Transverse colon (tissue), 4 donors: Measurements from ENCODE around the gene VPS35L. TPM values are rescaled to one million over a fixed set of nuclear protein-coding genes. Genes with fewer than 3 reads are reported as not detected.

Experiments
- DNase-seq: peaks from one replicate; pipeline ENCODE4 v3.0.0-alpha.2; 2019
- H3K27ac ChIP-seq, 4 donors: fragments of 200-600 bp; sonication (generic); 2 replicates each; pipeline ENCODE4 v1.5.1; 2016 to 2018; ENCODE audit warnings: inconsistent platforms in 4 of 4
- H3K27me3 ChIP-seq: fragments of 200-600 bp; sonication (generic); 2 replicates; pipeline ENCODE4 v1.5.1; 2017; ENCODE audit warnings: inconsistent platforms
- H3K36me3 ChIP-seq, 4 donors: fragments of 200-600 bp; sonication (generic); 2 replicates each; pipeline ENCODE4 v1.5.1; 2017 to 2019; ENCODE audit warnings: inconsistent platforms in 4 of 4
- H3K4me1 ChIP-seq, 4 donors: fragments of 200-600 bp; sonication (generic); 2 replicates each; pipeline ENCODE4 v1.5.1; 2017 to 2020; ENCODE audit warnings: inconsistent platforms in 4 of 4
- H3K4me3 ChIP-seq, 4 donors: fragments of 200-600 bp; sonication (generic); 1 replicate in 1 of 4; 2 replicates in 3 of 4; pipeline versions ENCODE4 v1.5.1 to v1.6.1; 2017 to 2019; ENCODE audit warnings: inconsistent platforms in 4 of 4
- H3K9me3 ChIP-seq, 2 donors: fragments of 200-600 bp; sonication (generic); 2 replicates each; pipeline ENCODE4 v1.5.1; 2017 to 2019; ENCODE audit warnings: inconsistent platforms in 2 of 2
- CTCF ChIP-seq, 5 experiments: fragments of 200-600 bp in 3 of 5; fragments of 450-650 bp in 2 of 5; sonication (generic) in 3 of 5; IDR thresholded peaks; 1 replicate in 2 of 5; 2 replicates in 3 of 5; pipeline ENCODE4 v1.5.1; 2016 to 2017; ENCODE audit warnings: antibody characterized with exemption in 5 of 5, inconsistent platforms in 3 of 5, mild to moderate bottlenecking in 2 of 5, moderate library complexity in 1 of 5
- EP300 ChIP-seq: sonication (generic); formaldehyde crosslinking; IDR thresholded peaks from one replicate; pipeline ENCODE4 v1.6.1; 2017; ENCODE audit warnings: antibody characterized with exemption, low read depth
- POLR2A ChIP-seq: fragments of 450-650 bp; IDR thresholded peaks from one replicate; pipeline ENCODE4 v1.6.1; 2016; ENCODE audit warnings: antibody characterized with exemption, mild to moderate bottlenecking, moderate library complexity
- POLR2AphosphoS5 ChIP-seq, 3 donors: sonication (generic); formaldehyde crosslinking; IDR thresholded peaks; one replicate each; pipeline ENCODE4 v1.6.1; 2016; ENCODE audit warnings: antibody characterized with exemption in 3 of 3
- WGBS, 2 donors: methylation state at CpG; one replicate each; pipeline ENCODE4 v1.1.5; 2018; ENCODE audit warnings: low coverage in 1 of 2; 5-methylcytosine and 5-hydroxymethylcytosine counted together
- in situ Hi-C, 4 donors: fragments of 200-750 bp; cut with MboI; loops; one replicate each; pipeline versions ENCODE4 v1.15.0 to v1.15.1; 2017; ENCODE audit warnings: low sequenced_read_pairs in 3 of 4, low pct_ligation_motif_present in 1 of 4, low pct_unique_long_range_greater_than_20kb in 1 of 4
- intact Hi-C: fragments of 100-400 bp; cut with DNase I; formaldehyde crosslinking; loops from one replicate; pipeline ENCODE4 v1.15.1; 2023; ENCODE audit warnings: low total_unique reads
- total RNA-seq, 4 donors: library from RNA; depleted of rRNA; stranded (reverse); fragments of >200 nt; gene quantifications; one replicate each; pipeline ENCODE4 v1.1.0, GENCODE V29; 2016

Gene VPS35L
- total RNA-seq, 4 donors from 2014 or later, result 40.0 to 89.8 (median 51.5) TPM

- Histone ChIP-seq H3K27me3 (no peaks in the 10 kb centered on the region), H3K27ac (peak overlapping the region; percentile 46 to 64 (median 60)), H3K4me1 (peaks cover 0 to 13% (median 6%) of the 10 kb centered on the region in 4 donors), H3K9me3 (no peaks in the 10 kb centered on the region), H3K36me3 (peaks cover 0 to 36% (median 2%) of the 10 kb centered on the region in 4 donors), H3K4me3 (no peak overlapping the region)
- no peak for DNase-seq
- in situ Hi-C loops (loop anchor here in 1 of 4 donors (25.0 kb wide), 1 partner anchor 99 kb away; no protein-coding TSS in a partner anchor), intact Hi-C loops (no loop called here)
- TF ChIP-seq POLR2AphosphoS5 (IDR thresholded peaks at IDR 0.05) (no peak), CTCF (IDR thresholded peaks at IDR 0.05) (no peak), POLR2A (no peak), EP300 (no peak)
- 67 to 77% methylated on average over 2 to 5 of the region's 5 CpGs for WGBS, 2 donors
Measured at GRCh38 chr16:19588661-19589060, 33.2 kb downstream of the VPS35L start.

- Histone ChIP-seq H3K4me3 (no peak overlapping the region), H3K36me3 (peaks cover 0 to 39% (median 2%) of the 10 kb centered on the region in 4 donors), H3K27me3 (no peaks in the 10 kb centered on the region), H3K27ac (peak overlapping the region; percentile 46 to 64 (median 60)), H3K4me1 (peaks cover 0 to 13% (median 6%) of the 10 kb centered on the region in 4 donors), H3K9me3 (no peaks in the 10 kb centered on the region)
- intact Hi-C loops (no loop called here), in situ Hi-C loops (loop anchor here in 1 of 4 donors (25.0 kb wide), 1 partner anchor 98 kb away; no protein-coding TSS in a partner anchor)
- TF ChIP-seq CTCF (IDR thresholded peaks at IDR 0.05) (no peak), POLR2AphosphoS5 (IDR thresholded peaks at IDR 0.05) (no peak), POLR2A (no peak), EP300 (no peak)
- no peak for DNase-seq
- WGBS, 2 donors, result 89 to 90% methylated on average over 3 to 5 of the region's 5 CpGs
Measured at GRCh38 chr16:19589106-19589505, 33.6 kb downstream of the VPS35L start.

DNA sequence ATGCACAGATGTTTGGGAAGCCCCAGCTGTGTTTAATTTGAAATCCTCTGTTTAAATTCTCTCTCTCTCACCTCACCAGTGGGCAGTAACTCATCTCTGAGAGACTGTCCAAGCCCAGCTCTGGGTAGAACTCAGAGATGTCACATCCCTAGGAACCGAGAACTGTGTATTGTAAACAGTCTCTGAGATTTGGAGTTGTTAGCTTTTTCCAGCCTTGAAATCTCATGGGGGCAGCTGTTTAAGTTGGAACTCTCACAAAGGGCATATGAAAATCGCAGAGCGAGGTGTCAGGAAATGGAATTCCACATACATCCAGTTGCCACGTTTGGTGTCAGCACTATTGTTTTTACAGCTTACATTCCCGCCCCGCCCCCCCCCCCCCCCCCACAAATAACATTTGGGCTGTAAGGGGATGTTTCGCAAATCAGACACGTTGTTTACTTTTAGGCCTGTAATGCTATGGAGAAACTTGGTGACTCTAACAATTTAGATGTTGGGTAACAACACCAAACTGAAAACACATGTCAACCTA, 34.3 kb downstream of the VPS35L start:
- in situ Hi-C loops, result loop anchor here in 1 of 4 donors (25.0 kb wide), 1 partner anchor 97 kb away; no protein-coding TSS in a partner anchor
- Histone ChIP-seq H3K4me1 (peaks cover 0 to 13% (median 6%) of the 10 kb centered on the region in 4 donors), H3K4me3 (no peak overlapping the region), H3K9me3 (no peaks in the 10 kb centered on the region), H3K36me3 (peaks cover 0 to 39% (median 2%) of the 10 kb centered on the region in 4 donors), H3K27ac (peak overlapping the region; percentile 46 to 64 (median 60)), H3K27me3 (no peaks in the 10 kb centered on the region)
- TF ChIP-seq POLR2A (no peak), POLR2AphosphoS5 (IDR thresholded peaks at IDR 0.05) (no peak), EP300 (no peak), CTCF (IDR thresholded peaks at IDR 0.05) (no peak)
- intact Hi-C loops, result no loop called here
- 57 to 67% methylated on average over 2 to 8 of the region's 8 CpGs for WGBS, 2 donors
- DNase-seq, result no peak

DNA sequence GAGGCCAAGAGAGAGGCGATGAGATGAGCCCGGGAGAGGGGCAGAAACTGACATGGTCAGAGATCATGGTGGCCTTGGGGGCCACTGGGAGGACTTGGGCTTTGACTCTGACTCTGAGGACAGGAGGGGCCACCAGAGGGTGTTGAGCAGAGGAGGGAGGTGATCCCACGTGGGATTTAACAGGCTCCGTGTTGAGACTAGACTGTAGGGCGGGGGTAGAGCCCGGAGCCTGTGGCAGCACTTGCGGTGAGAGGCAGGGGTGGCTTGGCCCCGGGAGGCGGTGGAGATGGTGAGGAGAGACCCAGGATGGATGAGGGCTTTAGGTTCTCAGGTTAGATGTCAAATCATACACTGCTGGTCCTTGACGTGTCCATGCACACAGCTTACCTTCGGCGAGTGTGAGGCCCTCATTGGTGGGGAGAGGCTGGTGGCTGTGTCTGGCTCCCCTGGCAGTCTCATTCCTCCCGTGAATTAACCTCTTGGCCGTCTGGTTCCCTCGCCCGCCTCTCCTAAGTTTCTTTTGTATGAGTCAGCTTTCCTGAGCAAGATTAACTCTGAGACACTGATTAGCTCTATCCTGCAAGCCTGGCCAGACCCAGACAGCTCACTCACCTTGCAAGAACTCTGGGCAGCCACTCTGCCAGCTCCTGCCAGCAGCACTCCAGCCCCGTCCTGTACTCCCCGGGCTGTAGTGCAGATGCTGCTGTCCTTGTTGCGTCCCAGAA, 39.7 kb downstream of the VPS35L start:
- peaks cover 0 to 24% (median 2%) of the 10 kb centered on the region in 4 donors for H3K36me3 ChIP-seq
- H3K27me3 ChIP-seq, result no peaks in the 10 kb centered on the region
- peak overlapping the region in 1 of 4 donors; percentile 27 for H3K27ac ChIP-seq

More for the DNA sequence above, 39.7 kb downstream of the VPS35L start:
- DNase-seq, result no peak
- intact Hi-C loops (no loop called here), in situ Hi-C loops (loop anchor here in 1 of 4 donors (25.0 kb wide), 1 partner anchor 92 kb away; no protein-coding TSS in a partner anchor)
- 83 to 89% methylated on average over 7 to 19 of the region's 19 CpGs for WGBS, 2 donors
- no peaks in the 10 kb centered on the region for H3K4me1 ChIP-seq
- no peak for TF ChIP-seq CTCF (IDR thresholded peaks at IDR 0.05)
- TF ChIP-seq EP300, result no peak
- TF ChIP-seq POLR2AphosphoS5 (IDR thresholded peaks at IDR 0.05), result no peak
- no peak for TF ChIP-seq POLR2A
- no peaks in the 10 kb centered on the region for H3K9me3 ChIP-seq
- no peak overlapping the region for H3K4me3 ChIP-seq
